Measurements from ENCODE around the gene CIAO1.
"Not testable (repeated sequence)": the region's sequence is repeated elsewhere in the genome, so short reads cannot be mapped to it uniquely, and the experiment has no call there.

The CIAO1 gene

GRCh38 chr2:96248624-96249023, 17.4 kb upstream of the CIAO1 start:
- DNase-seq (ENCODE audit: insufficient read length, low spot score): no peak
- FAIRE-seq: no peak

- DNase-seq (ENCODE audit: insufficient read length, low spot score): no peak
Measured at GRCh38 chr2:96249654-96250053, 16.4 kb upstream of the CIAO1 start.

GRCh38 chr2:96250188-96250587, 15.8 kb upstream of the CIAO1 start:
- FAIRE-seq: no peak
- no peak for DNase-seq (ENCODE audit: insufficient read length, low spot score)

More at GRCh38 chr2:96249654-96250053, 16.4 kb upstream of the CIAO1 start:
- FAIRE-seq: no peak

GRCh38 chr2:96251721-96252292, 14.2 kb upstream of the CIAO1 start:
- FAIRE-seq (no peak), DNase-seq (ENCODE audit: insufficient read length, low spot score) (no peak)

GRCh38 chr2:96252526-96252925, 13.5 kb upstream of the CIAO1 start:
- DNase-seq (ENCODE audit: insufficient read length, low spot score) (no peak), FAIRE-seq (no peak)

GRCh38 chr2:96253006-96253405, 13.0 kb upstream of the CIAO1 start:
- no peak for FAIRE-seq
- DNase-seq (ENCODE audit: insufficient read length, low spot score): no peak

- no peak for FAIRE-seq
- DNase-seq (ENCODE audit: insufficient read length, low spot score): no peak
Measured at GRCh38 chr2:96254571-96254970, 11.5 kb upstream of the CIAO1 start.

- no peak for DNase-seq (ENCODE audit: insufficient read length, low spot score)
- peak; percentile 58 for FAIRE-seq
Measured at GRCh38 chr2:96256611-96257113, 9.4 kb upstream of the CIAO1 start.

GRCh38 chr2:96257744-96258143, 8.3 kb upstream of the CIAO1 start:
- not testable (repeated sequence) for DNase-seq (ENCODE audit: insufficient read length, low spot score); FAIRE-seq

GRCh38 chr2:96258166-96259022, 7.6 kb upstream of the CIAO1 start:
- DNase-seq (ENCODE audit: insufficient read length, low spot score): no peak
- FAIRE-seq: no peak

- FAIRE-seq (no peak), DNase-seq (ENCODE audit: insufficient read length, low spot score) (no peak)
Measured at GRCh38 chr2:96259497-96259921, 6.5 kb upstream of the CIAO1 start.

- FAIRE-seq (no peak), DNase-seq (ENCODE audit: insufficient read length, low spot score) (peak; percentile 43)
Measured at GRCh38 chr2:96260387-96261260, 5.4 kb upstream of the CIAO1 start.

GRCh38 chr2:96261328-96262003, 4.6 kb upstream of the CIAO1 start:
- no peak for FAIRE-seq
- no peak for DNase-seq (ENCODE audit: insufficient read length, low spot score)

- DNase-seq (ENCODE audit: insufficient read length, low spot score) (no peak), FAIRE-seq (no peak)
Measured at GRCh38 chr2:96262306-96262705, 3.7 kb upstream of the CIAO1 start.

- no peak for FAIRE-seq
- no peak for DNase-seq (ENCODE audit: insufficient read length, low spot score)
Measured at GRCh38 chr2:96264086-96264485, 1.9 kb upstream of the CIAO1 start.

GRCh38 chr2:96264656-96265348, 1.2 kb upstream of the CIAO1 start:
- DNase-seq (ENCODE audit: insufficient read length, low spot score) (peak; percentile 48), FAIRE-seq (no peak)

- no peak for FAIRE-seq
Measured at GRCh38 chr2:96265349-96265839, 631 bp upstream of the CIAO1 start.

GRCh38 chr2:96267159-96267971, 1.3 kb downstream of the CIAO1 start:
- DNase-seq (ENCODE audit: insufficient read length, low spot score) (peak; percentile 22), FAIRE-seq (no peak)

More at GRCh38 chr2:96265349-96265839, 631 bp upstream of the CIAO1 start:
- no peak for DNase-seq (ENCODE audit: insufficient read length, low spot score)

- DNase-seq (ENCODE audit: insufficient read length, low spot score): no peak
- FAIRE-seq: no peak
Measured at GRCh38 chr2:96271995-96272394, 6.0 kb downstream of the CIAO1 start.
